Stomach smooth muscle (tissue), 2 donors: ENCODE measurements around the gene DMRT3.

ENCODE experiments used
- H3K27ac ChIP-seq: one replicate; pipeline ENCODE4 v1.7.0; 2013; ENCODE audit warnings: mild to moderate bottlenecking, low read length, inconsistent platforms
- H3K27me3 ChIP-seq, 2 donors: one replicate each; pipeline ENCODE4 v1.7.0; 2013; ENCODE audit warnings: low read length in 2 of 2; ENCODE audit not compliant: insufficient read depth in 2 of 2, control insufficient read depth in 1 of 2
- H3K36me3 ChIP-seq, 2 donors: one replicate each; pipeline ENCODE4 v1.7.0; 2013; ENCODE audit warnings: low read length in 2 of 2; ENCODE audit not compliant: control insufficient read depth in 2 of 2, insufficient read depth in 2 of 2
- H3K4me1 ChIP-seq: one replicate; pipeline ENCODE4 v1.7.0; 2013; ENCODE audit warnings: low read length; ENCODE audit not compliant: control insufficient read depth, insufficient read depth
- H3K4me3 ChIP-seq, 2 donors: one replicate each; pipeline ENCODE4 v1.7.0; 2013; ENCODE audit warnings: low read length in 2 of 2
- H3K9ac ChIP-seq, 2 donors: one replicate each; pipeline ENCODE4 v1.7.0; 2013; ENCODE audit warnings: low read length in 2 of 2, mild to moderate bottlenecking in 1 of 2
- H3K9me3 ChIP-seq, 2 donors: one replicate each; pipeline ENCODE4 v1.7.0; 2013; ENCODE audit warnings: low read length in 2 of 2; ENCODE audit not compliant: control insufficient read depth in 2 of 2
- donor health status: healthy.
- donor health status: Pancreatic carcinoma.

The DMRT3 gene, protein sequence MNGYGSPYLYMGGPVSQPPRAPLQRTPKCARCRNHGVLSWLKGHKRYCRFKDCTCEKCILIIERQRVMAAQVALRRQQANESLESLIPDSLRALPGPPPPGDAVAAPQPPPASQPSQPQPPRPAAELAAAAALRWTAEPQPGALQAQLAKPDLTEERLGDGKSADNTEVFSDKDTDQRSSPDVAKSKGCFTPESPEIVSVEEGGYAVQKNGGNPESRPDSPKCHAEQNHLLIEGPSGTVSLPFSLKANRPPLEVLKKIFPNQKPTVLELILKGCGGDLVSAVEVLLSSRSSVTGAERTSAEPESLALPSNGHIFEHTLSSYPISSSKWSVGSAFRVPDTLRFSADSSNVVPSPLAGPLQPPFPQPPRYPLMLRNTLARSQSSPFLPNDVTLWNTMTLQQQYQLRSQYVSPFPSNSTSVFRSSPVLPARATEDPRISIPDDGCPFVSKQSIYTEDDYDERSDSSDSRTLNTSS

DNA sequence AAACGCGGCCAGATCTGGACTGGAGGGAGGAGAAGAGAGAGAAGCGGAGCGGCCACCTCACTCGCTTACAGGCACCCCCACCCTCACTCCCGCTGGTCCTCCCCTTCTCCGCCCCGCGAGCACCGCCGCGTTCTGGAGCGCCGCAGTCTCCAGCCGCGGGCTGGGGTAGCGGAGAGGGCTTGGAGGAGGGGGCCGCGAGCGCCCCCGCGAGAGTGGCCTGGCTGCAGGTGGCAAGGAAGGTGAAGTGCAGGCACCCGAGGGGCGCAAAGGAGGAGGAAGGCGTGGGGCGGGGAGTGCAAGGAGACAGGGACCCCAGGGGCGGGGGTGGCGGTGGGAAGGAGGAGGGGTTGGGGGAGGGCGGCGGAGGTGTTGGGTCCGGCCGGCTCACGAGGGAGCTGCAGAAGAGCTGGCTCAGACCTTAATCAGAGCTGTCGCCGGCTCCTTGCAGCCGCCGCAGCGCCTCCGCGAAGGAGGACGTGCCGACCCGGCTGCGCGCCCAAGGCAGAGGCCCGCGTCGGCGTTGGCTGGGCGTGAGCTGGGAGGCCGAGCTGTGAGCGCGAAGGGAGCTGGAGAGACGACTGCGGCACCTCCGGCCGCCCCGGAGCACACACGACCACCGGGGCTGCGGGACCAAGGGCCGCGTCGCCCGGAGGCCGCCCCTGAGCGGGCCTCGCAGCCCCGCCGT, at the start of gene DMRT3:
DMRT3 (plus strand) TSS at position 398 of the 685 bp plus-strand sequence. CDS start 347 bp downstream, outside the sequence.
- H3K27me3 ChIP-seq = peaks cover 74 to 95% of the 10 kb centered on the region in 2 donors

DNA sequence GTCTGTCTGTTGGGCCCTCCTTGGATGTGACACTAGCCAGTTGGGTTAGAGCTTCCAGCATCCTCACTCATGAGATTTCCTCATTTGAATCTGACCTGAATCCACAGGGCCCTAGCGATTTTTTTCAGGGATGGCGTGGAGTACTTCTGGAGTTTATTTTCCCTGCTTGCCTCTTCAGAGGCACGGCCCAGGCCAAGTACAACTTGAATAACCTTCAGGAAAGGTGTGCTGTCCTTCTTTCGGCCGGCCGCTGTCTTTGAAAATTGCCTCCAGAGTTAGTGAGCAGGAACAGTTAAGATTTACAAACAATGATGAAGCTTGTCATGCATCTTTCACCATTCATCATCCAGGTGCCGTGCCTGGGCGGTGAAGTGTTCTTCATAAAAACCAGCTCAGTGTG, 49.5 kb upstream of the DMRT3 start:
- H3K4me3 ChIP-seq = no peak overlapping the region
- H3K9me3 ChIP-seq = peaks cover 0 to 1% of the 10 kb centered on the region in 2 donors
- H3K9ac ChIP-seq = no peak overlapping the region
- peaks cover 8% of the 10 kb centered on the region in 2 donors for H3K27me3 ChIP-seq
- no peaks in the 10 kb centered on the region for H3K4me1 ChIP-seq
- no peaks in the 10 kb centered on the region for H3K36me3 ChIP-seq
- H3K27ac ChIP-seq = no peak overlapping the region

More for the DNA sequence above, at the start of gene DMRT3:
- Histone ChIP-seq H3K9ac (no peak within 1 kb of the TSS), H3K4me3 (peak within 1 kb of the TSS in 1 of 2 donors; percentile 29), H3K36me3 (no peaks in the 10 kb centered on the region), H3K9me3 (no peaks in the 10 kb centered on the region), H3K4me1 (peaks cover 22% of the 10 kb centered on the region), H3K27ac (no peak within 1 kb of the TSS)

DNA sequence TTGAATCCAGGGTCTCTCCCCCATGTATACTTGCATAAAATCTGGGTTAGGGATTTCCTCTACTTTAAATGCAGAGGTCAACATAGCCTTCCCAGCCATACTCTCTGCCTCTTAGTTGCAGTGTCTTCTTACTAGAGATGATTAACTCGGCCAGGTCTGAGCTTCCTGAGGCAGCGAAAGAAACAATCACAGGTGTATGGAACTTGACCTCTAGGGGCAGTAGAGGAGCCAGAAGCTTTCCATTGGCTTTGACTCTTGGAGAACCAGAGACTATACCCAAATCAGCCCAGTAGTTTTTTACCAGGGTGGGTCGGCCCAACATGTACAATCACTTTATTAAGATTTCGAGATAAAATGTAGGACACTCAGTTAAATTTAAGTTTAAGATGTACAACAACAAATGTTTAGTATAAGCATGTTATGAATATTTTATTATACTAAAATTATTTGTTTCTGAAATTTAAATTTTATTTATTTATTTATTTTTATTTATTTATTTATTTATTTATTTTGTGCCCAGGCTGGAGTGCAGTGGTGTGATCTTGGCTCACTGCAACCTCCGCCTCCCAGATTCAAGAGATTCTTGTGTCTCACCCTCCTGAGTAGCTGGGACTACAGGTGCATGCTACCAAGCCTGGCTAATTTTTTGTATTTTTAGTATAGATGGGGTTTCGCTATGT, 48.0 kb upstream of the DMRT3 start:
- Histone ChIP-seq H3K9me3 (peaks cover 0 to 1% of the 10 kb centered on the region in 2 donors), H3K27ac (no peak overlapping the region), H3K4me3 (no peak overlapping the region), H3K27me3 (peaks cover 7 to 11% of the 10 kb centered on the region in 2 donors), H3K36me3 (no peaks in the 10 kb centered on the region), H3K9ac (no peak overlapping the region), H3K4me1 (no peaks in the 10 kb centered on the region)

DNA sequence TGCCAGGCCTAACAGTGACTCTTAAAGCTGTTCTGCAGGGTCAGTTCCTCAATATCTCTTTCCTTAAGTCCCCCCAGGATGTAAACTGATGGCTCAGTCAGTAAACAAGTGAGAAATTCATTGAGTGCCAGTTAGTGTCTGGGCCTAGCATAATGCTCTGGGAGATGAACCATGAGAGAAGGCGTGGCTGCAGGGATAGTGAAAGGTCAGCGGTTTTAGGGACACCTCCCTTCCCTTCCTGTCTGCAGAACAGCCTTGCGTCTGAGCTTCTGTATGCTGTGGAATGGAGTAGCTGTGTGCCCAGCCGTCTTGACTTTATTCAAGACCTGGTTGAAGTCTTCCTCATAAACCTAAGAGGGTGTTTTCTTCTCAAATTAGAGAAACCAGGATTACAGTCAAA, 46.7 kb upstream of the DMRT3 start:
- Histone ChIP-seq H3K9me3 (peaks cover 0 to 1% of the 10 kb centered on the region in 2 donors), H3K27ac (no peak overlapping the region), H3K36me3 (no peaks in the 10 kb centered on the region), H3K4me3 (no peak overlapping the region), H3K9ac (no peak overlapping the region), H3K4me1 (no peaks in the 10 kb centered on the region), H3K27me3 (peaks cover 13 to 14% of the 10 kb centered on the region in 2 donors)

DNA sequence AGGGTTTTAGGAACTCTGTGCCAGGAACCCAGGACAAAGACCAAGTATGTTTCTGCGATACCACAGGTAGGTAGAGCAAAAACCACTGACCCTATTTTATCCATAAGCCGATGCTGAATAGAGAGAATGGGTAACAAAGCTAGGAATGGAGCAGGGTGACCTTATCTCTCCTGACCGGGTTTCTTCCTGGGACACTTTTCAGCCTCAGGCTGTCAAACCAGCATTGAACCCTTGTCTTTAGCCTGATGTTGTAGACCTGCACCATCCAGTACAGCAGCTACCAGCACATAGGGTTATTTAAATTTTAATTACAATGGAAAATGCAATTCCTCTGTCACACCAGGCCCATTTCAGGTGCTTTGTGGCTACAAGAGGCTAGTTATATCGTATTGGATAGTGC, 43.1 kb upstream of the DMRT3 start:
- Histone ChIP-seq H3K4me3 (no peak overlapping the region), H3K27ac (no peak overlapping the region), H3K36me3 (no peaks in the 10 kb centered on the region), H3K9me3 (peaks cover 0 to 1% of the 10 kb centered on the region in 2 donors), H3K9ac (no peak overlapping the region), H3K4me1 (no peaks in the 10 kb centered on the region), H3K27me3 (peaks cover 11 to 19% of the 10 kb centered on the region in 2 donors)

DNA sequence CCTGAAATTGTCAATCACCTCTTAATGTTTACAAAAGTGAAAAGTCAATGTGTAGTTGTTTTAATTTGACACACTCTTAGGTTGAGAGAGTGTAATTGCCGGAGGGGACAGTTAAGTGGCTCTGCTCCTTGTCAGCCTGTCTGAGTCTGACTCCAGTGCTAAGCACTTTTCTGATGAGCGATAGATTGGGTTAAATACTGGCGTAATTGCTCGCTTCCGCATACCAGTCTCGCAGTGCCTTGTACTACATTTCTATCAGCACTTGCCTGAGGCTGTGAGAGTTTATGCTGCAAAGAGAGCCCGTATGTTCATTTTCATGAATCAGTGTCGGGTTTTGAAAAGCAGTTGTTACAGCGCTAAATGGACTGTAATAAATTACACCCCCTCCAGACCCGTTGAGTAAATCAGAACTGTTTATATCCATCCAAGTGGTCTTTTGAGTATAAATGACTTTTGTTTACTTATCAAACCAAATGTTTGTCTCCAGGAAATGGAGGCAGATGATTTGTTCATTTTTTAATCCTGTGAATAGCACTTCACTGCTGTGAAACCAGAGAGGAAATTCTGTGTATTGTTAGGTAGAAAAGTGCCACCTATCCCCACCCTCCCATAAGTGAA, 41.0 kb upstream of the DMRT3 start:
- Histone ChIP-seq H3K4me3 (no peak overlapping the region), H3K4me1 (no peaks in the 10 kb centered on the region), H3K9me3 (peaks cover 0 to 6% of the 10 kb centered on the region in 2 donors), H3K27me3 (peaks cover 15 to 19% of the 10 kb centered on the region in 2 donors), H3K9ac (no peak overlapping the region), H3K36me3 (no peaks in the 10 kb centered on the region), H3K27ac (no peak overlapping the region)

DNA sequence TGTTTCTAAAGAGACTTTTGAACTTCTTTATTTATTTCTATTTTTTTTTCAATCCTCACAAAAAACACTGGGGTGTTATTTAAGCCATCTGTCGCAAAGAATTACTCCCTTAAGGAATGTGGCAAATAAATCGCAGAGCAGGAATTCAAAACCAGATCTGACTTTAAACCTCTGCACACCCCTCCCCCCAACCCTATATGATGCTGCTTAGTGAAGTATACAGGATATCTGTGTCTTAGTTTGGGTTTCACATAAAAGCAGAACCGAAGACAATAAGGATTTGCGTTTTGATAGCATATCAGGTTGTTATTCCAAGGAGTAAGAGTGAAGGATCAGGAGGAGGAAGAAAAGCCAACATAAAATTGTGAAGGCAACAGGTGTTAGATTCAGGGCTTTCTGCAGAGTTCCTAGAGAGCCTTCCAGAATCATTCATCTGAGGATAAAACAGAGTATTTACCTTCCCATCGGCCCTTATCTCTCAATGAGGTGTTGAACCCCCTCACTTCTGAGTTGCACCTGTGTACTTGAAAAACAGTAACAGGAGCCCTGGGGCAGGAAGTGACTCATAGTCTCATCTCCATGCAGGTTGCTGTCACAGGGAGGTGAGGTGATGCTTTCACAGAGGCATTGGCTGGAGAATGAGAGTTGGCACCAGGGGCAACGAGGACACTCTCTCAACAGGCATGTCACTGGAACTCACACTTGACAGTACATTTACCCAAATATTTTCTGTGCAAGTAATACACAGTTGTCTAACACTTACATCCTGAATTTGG, 33.5 kb upstream of the DMRT3 start:
- Histone ChIP-seq H3K27me3 (peaks cover 9 to 10% of the 10 kb centered on the region in 2 donors), H3K9me3 (peaks cover 0 to 6% of the 10 kb centered on the region in 2 donors), H3K4me3 (no peak overlapping the region), H3K9ac (no peak overlapping the region), H3K27ac (no peak overlapping the region), H3K4me1 (no peaks in the 10 kb centered on the region), H3K36me3 (no peaks in the 10 kb centered on the region)

DNA sequence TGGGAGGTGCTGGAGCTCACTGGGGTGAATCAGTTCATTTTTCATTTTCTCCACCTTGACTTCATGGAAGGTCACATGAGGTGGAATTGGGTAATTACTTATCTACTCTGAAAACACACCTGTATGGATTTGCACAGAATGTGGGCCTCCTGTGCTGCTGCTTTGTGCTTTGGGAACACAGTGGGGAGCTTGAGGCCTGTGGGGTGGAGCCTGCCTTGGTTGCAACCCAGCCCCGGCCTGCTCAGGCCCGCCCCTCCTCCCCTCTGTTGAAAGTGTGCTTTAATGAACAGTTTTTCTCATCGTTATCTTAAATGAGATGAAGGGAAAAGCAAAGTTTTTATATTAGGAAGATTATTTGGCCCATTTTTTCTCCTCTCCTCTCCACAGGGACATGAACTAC, 28.5 kb upstream of the DMRT3 start:
- H3K9ac ChIP-seq = no peak overlapping the region
- no peaks in the 10 kb centered on the region for H3K4me1 ChIP-seq
- no peaks in the 10 kb centered on the region for H3K36me3 ChIP-seq
- no peak overlapping the region for H3K27ac ChIP-seq
- no peak overlapping the region for H3K4me3 ChIP-seq
- peaks cover 15 to 22% of the 10 kb centered on the region in 2 donors for H3K27me3 ChIP-seq
- peaks cover 0 to 3% of the 10 kb centered on the region in 2 donors for H3K9me3 ChIP-seq

DNA sequence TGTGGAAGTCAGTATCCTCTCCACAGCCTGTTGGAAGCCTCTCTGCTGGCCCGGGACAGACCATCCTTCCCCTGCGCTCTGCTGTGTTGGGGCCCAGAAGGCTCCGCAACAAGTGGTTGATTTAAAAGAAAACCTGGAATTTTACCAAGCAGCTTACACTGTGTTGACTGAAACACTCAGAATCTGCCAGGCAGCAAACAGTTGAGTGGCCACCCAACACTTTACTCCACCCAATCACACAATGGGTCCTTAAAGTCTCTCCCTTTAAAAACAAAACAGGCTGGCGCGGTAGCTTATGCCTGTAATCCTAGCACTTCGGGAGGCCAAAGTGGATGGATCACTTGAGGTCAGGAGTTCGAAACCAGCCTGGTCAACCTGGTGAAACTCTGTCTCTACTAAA, 28.0 kb upstream of the DMRT3 start:
- no peak overlapping the region for H3K4me3 ChIP-seq
- peaks cover 0 to 3% of the 10 kb centered on the region in 2 donors for H3K9me3 ChIP-seq
- H3K27ac ChIP-seq = no peak overlapping the region
- no peak overlapping the region for H3K9ac ChIP-seq
- peaks cover 10 to 22% of the 10 kb centered on the region in 2 donors for H3K27me3 ChIP-seq
- H3K4me1 ChIP-seq = no peaks in the 10 kb centered on the region
- H3K36me3 ChIP-seq = no peaks in the 10 kb centered on the region
